HepG2 (cell line): ENCODE results near the gene GLI3. TPM values are rescaled to one million over a fixed set of nuclear protein-coding genes. Genes with fewer than 3 reads are reported as not detected.

Source experiments
- ATAC-seq: fragments of 200-7000 bp; cut with Tn5 transposase; 3 replicates; pipeline ENCODE4 v1.9.1; 2020; ENCODE audit warnings: mild to moderate bottlenecking, moderate library complexity
- BruUV-seq: library from RNA; stranded (reverse); fragments of 400-500 nt; replicated peaks from 2 replicates; lab custom pipeline; 2021; lab: Mats Ljungman, UMichigan
- CTCF ChIA-PET: fragments of 300-600 bp; formaldehyde crosslinking; extraction: SDS; loops from one replicate; lab custom pipeline; 2021; ENCODE audit warnings: low total read pairs, inconsistent platforms, low intra/inter-chr PET ratio; lab: Yijun Ruan, JAX
- POLR2A ChIA-PET: fragments of 350-600 bp; sonication (Branson Sonifier 250); formaldehyde crosslinking; loops from one replicate; lab custom pipeline; 2020; ENCODE audit warnings: antibody characterized with exemption, inconsistent platforms; lab: Yijun Ruan, JAX
- DNase-seq: peaks from one replicate; pipeline ENCODE4 v3.0.0-alpha.2; 2015; ENCODE audit warnings: low spot score
- FAIRE-seq: peaks from 3 replicates; lab custom pipeline; 2011; peaks lifted over from hg19 to GRCh38; lab: Jason Lieb, UNC
- H2AFZ ChIP-seq: one replicate; pipeline ENCODE4 v1.6.1; 2011; ENCODE audit warnings: low read length, inconsistent platforms
- H3K27ac ChIP-seq: fragments of 300-600 bp; 3 replicates; pipeline ENCODE4 v1.8.0; 2011; ENCODE audit warnings: mixed run types, mild to moderate bottlenecking, mixed read lengths, low read length, inconsistent platforms; ENCODE audit not compliant: insufficient read depth; ENCODE audit errors: extremely low read length
- H3K27me3 ChIP-seq, 2 experiments: fragments of 200-600 bp in 1 of 2; 2 replicates in 1 of 2; 3 replicates in 1 of 2; pipeline versions ENCODE4 v1.6.0 to v1.8.0; 2011; ENCODE audit warnings: low read length in 2 of 2, mild to moderate bottlenecking in 2 of 2, moderate library complexity in 2 of 2, inconsistent platforms in 1 of 2; ENCODE audit not compliant: insufficient read depth in 2 of 2, control insufficient read depth in 1 of 2
- H3K36me3 ChIP-seq, 2 experiments: fragments of 200-600 bp in 1 of 2; replicated peaks in 1 of 2; 2 replicates in 1 of 2; 3 replicates in 1 of 2; pipeline versions ENCODE4 v1.5.1 to v1.8.0; 2011; ENCODE audit warnings: low read length in 2 of 2, inconsistent platforms in 1 of 2; ENCODE audit not compliant: insufficient read depth in 2 of 2, control insufficient read depth in 1 of 2
- H3K4me1 ChIP-seq: 2 replicates; pipeline ENCODE4 v1.5.1; 2012; ENCODE audit warnings: low read length, inconsistent platforms; ENCODE audit not compliant: insufficient read depth
- H3K4me2 ChIP-seq: 2 replicates; pipeline ENCODE4 v1.6.0; 2011; ENCODE audit warnings: low read depth, low read length, inconsistent platforms
- H3K4me3 ChIP-seq, 3 experiments: fragments of 200-600 bp in 1 of 3; sonication (generic), shearing (Covaris generic) in 1 of 3; replicated peaks in 1 of 3; 2 replicates each; pipeline ENCODE4 v1.5.1; 2011 to 2016; ENCODE audit warnings: low read length in 3 of 3, inconsistent platforms in 2 of 3, low read depth in 2 of 3, mild to moderate bottlenecking in 2 of 3, control low read depth in 1 of 3, mixed read lengths in 1 of 3; ENCODE audit not compliant: insufficient read depth in 1 of 3
- H3K79me2 ChIP-seq: one replicate; pipeline ENCODE4 v1.6.1; 2011; ENCODE audit warnings: low read length, inconsistent platforms; ENCODE audit not compliant: insufficient read depth
- H3K9ac ChIP-seq: 2 replicates; pipeline ENCODE4 v1.6.0; 2011; ENCODE audit warnings: mild to moderate bottlenecking, low read depth, low read length, inconsistent platforms; ENCODE audit not compliant: insufficient read depth
- H3K9me3 ChIP-seq: 2 replicates; pipeline ENCODE4 v1.5.1; 2012; ENCODE audit warnings: mild to moderate bottlenecking, low read length
- H4K20me1 ChIP-seq: 2 replicates; pipeline ENCODE4 v1.6.0; 2011; ENCODE audit warnings: inconsistent platforms, mild to moderate bottlenecking, low read length, moderate library complexity; ENCODE audit not compliant: insufficient read depth
- CEBPB ChIP-seq: IDR thresholded peaks from 2 replicates; pipeline ENCODE4 v1.6.1; 2011; ENCODE audit warnings: low read depth, low read length, improper control_type of control experiment, borderline replicate concordance
- CHD2 ChIP-seq: IDR thresholded peaks from 2 replicates; pipeline ENCODE4 v1.6.1; 2011; ENCODE audit warnings: low read depth, low read length, improper control_type of control experiment
- EP300 ChIP-seq, 3 experiments: sonication (generic) in 1 of 3; formaldehyde crosslinking in 1 of 3; IDR thresholded peaks; 2 replicates each; pipeline versions ENCODE4 v1.5.1 to v1.6.1; 2011 to 2020; ENCODE audit warnings: low read depth in 2 of 3, low read length in 2 of 3, borderline replicate concordance in 1 of 3, improper control_type of control experiment in 1 of 3, mild to moderate bottlenecking in 1 of 3, missing genetic modification reagents in 1 of 3, moderate library complexity in 1 of 3
- HNRNPLL ChIP-seq: fragments of 200-400 bp; formaldehyde crosslinking; IDR thresholded peaks from 2 replicates; pipeline ENCODE4 v1.6.1; 2017; ENCODE audit warnings: mild to moderate bottlenecking, low read depth, low read length; ENCODE audit not compliant: poor library complexity, severe bottlenecking
- KAT8 ChIP-seq: IDR thresholded peaks from 2 replicates; pipeline ENCODE4 v1.6.1; 2016; ENCODE audit warnings: missing genetic modification reagents, missing compliant biosample characterization
- MEF2D ChIP-seq: sonication (generic); formaldehyde crosslinking; IDR thresholded peaks from 2 replicates; pipeline ENCODE4 v1.5.1; 2020; ENCODE audit warnings: mild to moderate bottlenecking, missing genetic modification reagents
- NCOR1 ChIP-seq: fragments of 200-600 bp; sonication (generic); IDR thresholded peaks from 2 replicates; pipeline ENCODE4 v1.7.0; 2017; ENCODE audit warnings: antibody characterized with exemption, low read length, borderline replicate concordance
- TCF7L2 ChIP-seq: IDR thresholded peaks from 2 replicates; pipeline ENCODE4 v1.6.1; 2011; ENCODE audit warnings: mild to moderate bottlenecking, low read depth, low read length, moderate library complexity
- ZBTB1 ChIP-seq: sonication (generic); formaldehyde crosslinking; IDR thresholded peaks from 2 replicates; pipeline ENCODE4 v1.4.0; 2020; ENCODE audit warnings: missing genetic modification reagents, borderline replicate concordance
- WGBS: methylation state at CpG from one replicate; pipeline ENCODE4 v1.1.6; 2017; ENCODE audit warnings: low lambda C conversion rate; 5-methylcytosine and 5-hydroxymethylcytosine counted together
- in situ Hi-C: cut with HindIII; loops from 2 replicates; pipeline ENCODE4 v1.10.0; 2017; ENCODE audit warnings: low pct_unique_long_range_greater_than_20kb; ENCODE audit not compliant: extremely low pct_ligation_motif_present
- intact Hi-C: fragments of 100-400 bp; cut with micrococcal nuclease; formaldehyde crosslinking; loops from one replicate; pipeline ENCODE4 v1.10.0; 2022; ENCODE audit not compliant: unreplicated experiment
- polyA plus RNA-seq, 8 experiments: library from polyadenylated mRNA; depleted of rRNA in 3 of 8; stranded (reverse) in 7 of 8; unstranded in 1 of 8; fragments of >200 nt; fragmentation: Illumina TruSeq in 4 of 8; extraction: Trizol in 4 of 8; gene quantifications; 2 replicates each; pipeline versions ENCODE4 v1.2.1 to v1.2.3, GENCODE V29; 2011 to 2016; ENCODE audit warnings: low read depth in 4 of 8, missing spikeins in 1 of 8, mixed read lengths in 1 of 8; ENCODE audit not compliant: insufficient read depth in 1 of 8
- total RNA-seq, 5 experiments: library from RNA; depleted of rRNA; stranded (reverse); fragments of >200 nt; fragmentation: Illumina TruSeq; extraction: Trizol; gene quantifications; 2 replicates each; pipeline ENCODE4 v1.2.3, GENCODE V29; 2016; ENCODE audit warnings: low read depth in 1 of 5
- TF ChIP-seq, protein P1 (sequence below): IDR thresholded peaks from 2 replicates; pipeline ENCODE4 v1.6.1; 2016; ENCODE audit warnings: missing compliant biosample characterization, missing genetic modification reagents, borderline replicate concordance
- TF ChIP-seq, protein P2 (sequence below): IDR thresholded peaks from 2 replicates; pipeline ENCODE4 v1.6.1; 2018; ENCODE audit warnings: missing genetic modification reagents, mild to moderate bottlenecking, missing compliant biosample characterization

GLI3 gene
- total and polyA plus RNA-seq, 2 of the 13 experiments (the other 11 are each of a cell fraction or from before 2014, with no cell fraction given) = not detected

DNA sequence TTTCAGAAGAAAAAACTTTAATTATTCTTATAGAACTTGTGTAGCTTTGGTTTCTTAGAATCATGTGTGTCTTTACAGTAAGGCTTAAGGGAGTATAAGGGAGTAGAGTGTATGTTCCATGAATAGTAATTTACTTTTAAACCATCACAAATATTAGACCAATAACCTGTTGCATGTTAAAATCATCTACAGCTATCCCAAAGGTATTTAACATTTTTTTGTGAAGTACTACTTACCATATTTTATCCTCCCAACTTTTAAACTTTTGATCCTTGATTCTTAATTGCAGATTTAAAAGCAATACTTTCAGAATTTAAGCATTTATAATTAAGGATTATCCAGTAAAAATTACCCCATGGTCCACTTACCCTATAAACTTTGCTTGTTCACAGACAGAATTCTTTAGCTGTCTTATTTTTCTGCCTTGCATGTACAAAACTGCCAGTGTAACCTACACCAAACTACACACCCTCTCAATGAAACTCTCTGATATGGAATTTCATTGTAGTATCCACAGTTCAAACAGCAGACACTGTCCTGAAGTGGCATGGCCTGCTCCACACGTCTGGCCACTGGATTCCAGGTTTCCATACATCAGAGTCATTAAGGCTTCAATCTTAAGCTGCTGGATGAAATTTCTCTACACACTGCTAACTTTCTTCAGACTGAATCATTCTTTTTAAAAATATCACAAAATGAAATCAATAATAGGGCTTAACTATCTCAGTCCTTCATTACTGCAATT is 5.8 kb downstream of the GLI3 start:
- intact Hi-C loops (no loop called here), in situ Hi-C loops (no loop called here)
- POLR2A ChIA-PET = no interaction called here
- Histone ChIP-seq H3K4me3 (no peak overlapping the region), H3K36me3 (no peaks in the 10 kb centered on the region), H3K4me2 (no peak overlapping the region), H3K9me3 (no peaks in the 10 kb centered on the region), H2AFZ (no peak overlapping the region), H3K79me2 (no peaks in the 10 kb centered on the region), H3K9ac (no peak overlapping the region), H3K27me3 (peaks cover 4 to 41% of the 10 kb centered on the region in 2 experiments; a peak in 3 of 5 replicates), H3K27ac (no peak overlapping the region), H4K20me1 (no peaks in the 10 kb centered on the region), H3K4me1 (no peaks in the 10 kb centered on the region)
- BruUV-seq = no TSS peak
- CTCF ChIA-PET = no interaction called here
- FAIRE-seq (no peak), ATAC-seq (no peak)
- 0% methylated on average over 1 of the region's 1 CpG for WGBS
- TF ChIP-seq MEF2D (CRISPR knock-in tag) = no peak
- no peak for TF ChIP-seq NCOR1
- TF ChIP-seq KAT8 (CRISPR knock-in tag) = no peak
- TF ChIP-seq, protein P1, sequence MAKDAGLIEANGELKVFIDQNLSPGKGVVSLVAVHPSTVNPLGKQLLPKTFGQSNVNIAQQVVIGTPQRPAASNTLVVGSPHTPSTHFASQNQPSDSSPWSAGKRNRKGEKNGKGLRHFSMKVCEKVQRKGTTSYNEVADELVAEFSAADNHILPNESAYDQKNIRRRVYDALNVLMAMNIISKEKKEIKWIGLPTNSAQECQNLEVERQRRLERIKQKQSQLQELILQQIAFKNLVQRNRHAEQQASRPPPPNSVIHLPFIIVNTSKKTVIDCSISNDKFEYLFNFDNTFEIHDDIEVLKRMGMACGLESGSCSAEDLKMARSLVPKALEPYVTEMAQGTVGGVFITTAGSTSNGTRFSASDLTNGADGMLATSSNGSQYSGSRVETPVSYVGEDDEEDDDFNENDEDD (CRISPR knock-in tag) = no peak
- TF ChIP-seq HNRNPLL = no peak
- TF ChIP-seq EP300 (IDR thresholded peaks at IDR 0.05; ENCODE audit: low read depth in 2 of 2, low read length in 2 of 2) = no peak
- no peak for TF ChIP-seq EP300 (CRISPR knock-in tag; IDR thresholded peaks at IDR 0.05; ENCODE audit: borderline replicate concordance)
- TF ChIP-seq ZBTB1 (CRISPR knock-in tag) = no peak
- no peak for TF ChIP-seq CHD2
- TF ChIP-seq, protein P2, sequence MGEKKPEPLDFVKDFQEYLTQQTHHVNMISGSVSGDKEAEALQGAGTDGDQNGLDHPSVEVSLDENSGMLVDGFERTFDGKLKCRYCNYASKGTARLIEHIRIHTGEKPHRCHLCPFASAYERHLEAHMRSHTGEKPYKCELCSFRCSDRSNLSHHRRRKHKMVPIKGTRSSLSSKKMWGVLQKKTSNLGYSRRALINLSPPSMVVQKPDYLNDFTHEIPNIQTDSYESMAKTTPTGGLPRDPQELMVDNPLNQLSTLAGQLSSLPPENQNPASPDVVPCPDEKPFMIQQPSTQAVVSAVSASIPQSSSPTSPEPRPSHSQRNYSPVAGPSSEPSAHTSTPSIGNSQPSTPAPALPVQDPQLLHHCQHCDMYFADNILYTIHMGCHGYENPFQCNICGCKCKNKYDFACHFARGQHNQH (CRISPR knock-in tag) = no peak
- no peak for TF ChIP-seq TCF7L2
- TF ChIP-seq CEBPB = no peak
- TF ChIP-seq, all 625 proteins: peak for 0
- no peak for DNase-seq
